Gastroesophageal sphincter (tissue), 4 donors: ENCODE data around the gene KCNC4. TPM values are rescaled to one million over a fixed set of nuclear protein-coding genes. Genes with fewer than 3 reads are reported as not detected.

Experiments
- ATAC-seq: fragments of 150-250 bp; one replicate; pipeline ENCODE4 v1.9.1; 2016; ENCODE audit warnings: mild to moderate bottlenecking, moderate library complexity
- H3K27ac ChIP-seq, 4 donors: fragments of 200-600 bp; sonication (generic) in 3 of 4; 1 replicate in 3 of 4; 2 replicates in 1 of 4; pipeline ENCODE4 v1.5.1; 2016 to 2019
- H3K27me3 ChIP-seq: fragments of 200-600 bp; sonication (generic); one replicate; pipeline ENCODE4 v1.5.1; 2019
- H3K36me3 ChIP-seq, 2 donors: fragments of 200-600 bp; sonication (generic); one replicate each; pipeline ENCODE4 v1.5.1; 2019; ENCODE audit warnings: control low read depth in 1 of 2
- H3K4me1 ChIP-seq, 3 donors: fragments of 200-600 bp; sonication (generic); 1 replicate in 2 of 3; 2 replicates in 1 of 3; pipeline ENCODE4 v1.5.1; 2016 to 2019; ENCODE audit warnings: control low read depth in 2 of 3
- H3K4me3 ChIP-seq, 2 donors: fragments of 200-600 bp; sonication (generic); one replicate each; pipeline ENCODE4 v1.5.1; 2019; ENCODE audit warnings: mild to moderate bottlenecking in 1 of 2, moderate library complexity in 1 of 2
- H3K9me3 ChIP-seq, 3 donors: fragments of 200-600 bp; sonication (generic); one replicate each; pipeline ENCODE4 v1.5.1; 2017 to 2019; ENCODE audit warnings: control low read depth in 2 of 3
- CTCF ChIP-seq, 4 experiments: fragments of 200-600 bp in 2 of 4; fragments of 450-650 bp in 2 of 4; sonication (generic) in 1 of 4; IDR thresholded peaks; one replicate each; pipeline ENCODE4 v1.5.1; 2017 to 2019; ENCODE audit warnings: antibody characterized with exemption in 4 of 4, mild to moderate bottlenecking in 2 of 4, moderate library complexity in 2 of 4
- EP300 ChIP-seq: sonication (generic); formaldehyde crosslinking; IDR thresholded peaks from one replicate; pipeline ENCODE4 v1.6.1; 2017; ENCODE audit warnings: antibody characterized with exemption, mild to moderate bottlenecking
- POLR2A ChIP-seq, 2 donors: fragments of 450-650 bp; IDR thresholded peaks; one replicate each; pipeline ENCODE4 v1.6.1; 2017; ENCODE audit warnings: antibody characterized with exemption in 2 of 2, mild to moderate bottlenecking in 2 of 2, moderate library complexity in 1 of 2
- POLR2AphosphoS5 ChIP-seq: sonication (generic); formaldehyde crosslinking; IDR thresholded peaks from one replicate; pipeline ENCODE4 v1.6.1; 2017; ENCODE audit warnings: antibody characterized with exemption
- WGBS, 2 donors: methylation state at CpG; one replicate each; pipeline ENCODE4 v1.1.5; 2018; ENCODE audit warnings: low coverage in 1 of 2; 5-methylcytosine and 5-hydroxymethylcytosine counted together
- total RNA-seq, 4 donors: library from RNA; depleted of rRNA; stranded (reverse); fragments of >200 nt; gene quantifications; one replicate each; pipeline ENCODE4 v1.1.0, GENCODE V29; 2016

The KCNC4 gene
- total RNA-seq, 4 donors from 2014 or later = 9.0 to 16.0 (median 13.4) TPM

DNA sequence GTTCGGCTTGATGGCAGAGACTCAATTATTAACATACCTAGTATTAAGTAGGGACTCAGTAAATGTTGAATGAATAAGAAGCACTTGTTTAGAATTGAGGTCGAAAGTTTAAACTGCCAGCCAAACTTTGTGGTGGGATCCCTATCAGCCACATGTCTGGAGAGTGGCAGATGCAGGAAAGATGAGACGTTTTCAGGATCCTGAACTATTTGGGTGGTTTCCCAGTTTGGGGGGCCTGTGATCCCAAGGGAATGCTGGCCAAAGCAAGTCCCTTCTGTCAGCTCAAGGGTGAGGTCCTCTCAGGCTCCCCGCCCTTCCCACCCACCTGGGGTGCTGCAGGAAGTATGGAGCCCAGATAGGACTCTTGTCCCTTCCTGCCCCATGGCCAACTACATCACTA, 38.6 kb downstream of the KCNC4 start:
- TF ChIP-seq POLR2A (IDR thresholded peaks at IDR 0.05) = no peak
- no peak for ATAC-seq
- no peaks in the 10 kb centered on the region for H3K27me3 ChIP-seq
- no peaks in the 10 kb centered on the region for H3K36me3 ChIP-seq
- H3K4me1 ChIP-seq = peaks cover 0 to 2% (median 0%) of the 10 kb centered on the region in 3 donors
- H3K9me3 ChIP-seq = no peaks in the 10 kb centered on the region
- no peak overlapping the region for H3K4me3 ChIP-seq
- WGBS, 2 donors = 54 to 84% methylated on average over 3 of the region's 4 CpGs
- H3K27ac ChIP-seq = no peak overlapping the region

DNA sequence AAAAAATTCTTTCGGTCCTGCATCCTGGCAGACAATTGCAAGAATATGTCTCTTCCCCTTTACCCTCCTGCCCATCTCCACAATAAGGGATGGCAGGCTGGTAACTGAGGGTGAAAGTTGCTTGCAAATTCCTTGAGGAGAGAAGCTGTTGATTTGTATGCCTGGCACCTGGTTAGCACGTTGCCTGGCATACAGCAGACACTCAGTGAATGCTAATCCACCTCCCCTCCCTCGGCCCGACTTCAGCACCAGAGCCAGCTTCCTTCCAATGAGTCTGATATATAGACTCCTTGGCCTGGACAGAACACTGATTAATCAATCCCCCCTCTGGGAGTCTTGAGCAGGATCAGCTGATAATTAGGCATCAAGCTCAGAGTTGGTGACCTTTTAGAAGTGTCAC, 39.1 kb downstream of the KCNC4 start:
- 42% methylated on average over 3 of the region's 4 CpGs; no CpG with 5 or more reads in 1 of the 2 donors for WGBS, 2 donors
- Histone ChIP-seq H3K4me1 (no peaks in the 10 kb centered on the region), H3K36me3 (no peaks in the 10 kb centered on the region), H3K4me3 (no peak overlapping the region), H3K9me3 (no peaks in the 10 kb centered on the region), H3K27me3 (no peaks in the 10 kb centered on the region), H3K27ac (no peak overlapping the region)
- TF ChIP-seq EP300 (no peak), CTCF (IDR thresholded peaks at IDR 0.05) (no peak), POLR2AphosphoS5 (no peak), POLR2A (IDR thresholded peaks at IDR 0.05) (no peak)
- ATAC-seq = no peak

DNA sequence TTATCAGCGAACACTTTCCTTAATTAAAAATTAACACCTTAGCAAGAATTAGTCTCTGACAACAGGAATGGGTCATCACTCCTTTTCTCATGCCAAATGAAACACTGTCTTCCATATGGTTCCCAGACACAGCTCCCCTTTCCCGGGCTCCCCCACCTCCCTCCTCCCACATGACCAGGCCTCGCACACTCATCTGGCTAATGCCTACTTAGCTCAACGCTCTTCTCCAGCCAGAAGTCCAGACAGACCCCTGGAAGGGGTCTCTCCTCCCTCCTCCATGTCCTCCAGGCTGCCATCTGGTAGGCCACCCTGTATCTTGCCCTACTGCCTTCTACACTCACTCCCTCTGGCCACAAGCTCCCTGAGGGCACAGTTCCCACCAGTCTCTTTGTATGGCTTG, 39.9 kb downstream of the KCNC4 start:
- Histone ChIP-seq H3K27me3 (no peaks in the 10 kb centered on the region), H3K4me1 (no peaks in the 10 kb centered on the region), H3K27ac (no peak overlapping the region), H3K9me3 (no peaks in the 10 kb centered on the region), H3K4me3 (no peak overlapping the region), H3K36me3 (no peaks in the 10 kb centered on the region)
- ATAC-seq = no peak
- 83 to 90% methylated on average over 2 to 4 of the region's 4 CpGs for WGBS, 2 donors
- TF ChIP-seq POLR2AphosphoS5 (no peak), EP300 (no peak), POLR2A (IDR thresholded peaks at IDR 0.05) (no peak), CTCF (IDR thresholded peaks at IDR 0.05) (no peak)

DNA sequence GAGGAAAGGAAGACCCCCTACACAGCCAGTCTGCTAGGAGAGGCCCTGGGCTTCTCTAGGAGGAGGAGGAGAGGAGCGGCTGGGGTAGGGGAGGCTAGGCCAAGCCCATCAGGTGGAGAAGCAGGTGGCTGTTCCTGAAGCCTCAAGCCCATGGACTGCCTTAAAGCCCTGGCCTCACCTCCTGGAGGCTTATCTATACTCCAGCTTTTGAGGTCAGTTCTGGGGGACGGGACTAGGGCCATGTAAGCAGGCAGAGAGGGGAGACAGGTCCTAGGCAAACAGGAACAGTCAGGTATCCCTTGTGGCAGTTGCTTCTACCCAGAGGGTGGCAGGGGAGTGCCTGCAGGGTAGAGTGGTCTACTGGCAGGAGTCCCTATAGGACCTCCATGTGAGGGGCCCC, 40.6 kb downstream of the KCNC4 start:
- Histone ChIP-seq H3K9me3 (no peaks in the 10 kb centered on the region), H3K4me3 (no peak overlapping the region), H3K27ac (no peak overlapping the region), H3K4me1 (no peaks in the 10 kb centered on the region), H3K36me3 (no peaks in the 10 kb centered on the region), H3K27me3 (no peaks in the 10 kb centered on the region)
- TF ChIP-seq EP300 = no peak
- no peak for TF ChIP-seq POLR2AphosphoS5
- no peak for TF ChIP-seq POLR2A (IDR thresholded peaks at IDR 0.05)
- no peak for ATAC-seq
- 100% methylated on average over 1 of the region's 2 CpGs; no CpG with 5 or more reads in 1 of the 2 donors for WGBS, 2 donors

DNA sequence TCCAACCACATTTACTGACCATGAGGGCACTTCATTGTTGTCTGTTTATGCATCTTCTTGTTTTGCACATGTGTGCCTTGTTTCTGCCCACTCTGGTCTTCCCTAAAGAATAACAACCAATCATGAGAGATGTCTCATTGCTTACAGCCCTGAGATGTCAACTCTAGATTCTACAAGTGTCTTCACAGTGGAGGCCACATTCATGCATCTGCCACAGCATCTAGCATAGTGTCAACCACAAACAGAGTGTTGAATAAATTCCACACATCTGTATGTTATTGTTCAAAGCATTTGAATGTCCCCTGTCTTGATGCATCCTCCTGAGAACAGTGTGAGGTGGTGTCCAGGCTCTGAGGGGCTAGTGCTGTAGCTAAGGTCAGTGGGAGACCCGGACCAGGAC, 43.1 kb downstream of the KCNC4 start:
- WGBS, 2 donors = 67 to 88% methylated on average over 1 of the region's 1 CpG
- Histone ChIP-seq H3K4me1 (no peaks in the 10 kb centered on the region), H3K4me3 (no peak overlapping the region), H3K27ac (no peak overlapping the region), H3K9me3 (no peaks in the 10 kb centered on the region), H3K27me3 (no peaks in the 10 kb centered on the region), H3K36me3 (no peaks in the 10 kb centered on the region)
- ATAC-seq = no peak
- TF ChIP-seq POLR2A (IDR thresholded peaks at IDR 0.05) (no peak), CTCF (IDR thresholded peaks at IDR 0.05) (no peak), POLR2AphosphoS5 (no peak), EP300 (no peak)

DNA sequence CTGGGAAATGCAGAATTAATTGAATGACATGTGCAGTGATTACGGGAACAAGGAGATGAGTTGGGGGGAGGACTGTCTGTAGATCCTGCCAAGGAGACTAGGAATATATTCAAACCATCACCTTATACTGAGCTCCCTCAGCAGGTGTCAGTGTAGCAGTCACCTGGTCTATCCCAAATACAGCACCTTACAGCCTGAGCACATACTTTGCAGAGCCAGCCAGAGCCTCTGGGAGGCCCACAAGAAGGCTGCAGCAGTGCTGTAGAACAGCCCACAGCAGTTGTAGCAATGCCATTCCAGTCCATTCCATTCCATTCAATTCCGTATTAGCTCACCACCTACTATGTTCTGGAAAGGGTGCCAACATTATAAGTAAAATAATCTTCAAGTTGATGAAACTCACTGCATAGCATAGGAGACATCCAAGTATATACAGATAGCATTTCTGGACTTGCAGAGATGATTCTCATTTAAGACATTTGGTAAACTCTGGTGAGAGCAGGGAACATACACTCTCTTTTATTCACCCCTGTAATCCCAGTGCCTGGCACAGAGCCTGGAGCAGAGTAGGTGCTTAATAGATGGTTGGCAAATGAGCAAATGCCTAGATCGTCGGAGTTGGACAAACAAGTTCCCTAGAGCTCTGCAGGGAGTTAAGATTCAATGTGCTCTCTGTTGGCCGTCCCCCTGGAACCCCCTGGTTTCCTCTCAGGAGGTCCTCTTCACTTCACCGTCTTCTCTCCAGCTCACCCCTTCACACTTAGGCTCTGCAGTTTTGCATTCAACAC, 44.7 kb downstream of the KCNC4 start:
- Histone ChIP-seq H3K36me3 (no peaks in the 10 kb centered on the region), H3K4me3 (no peak overlapping the region), H3K27me3 (peaks cover 8% of the 10 kb centered on the region), H3K4me1 (no peaks in the 10 kb centered on the region), H3K27ac (no peak overlapping the region), H3K9me3 (no peaks in the 10 kb centered on the region)
- 62 to 76% methylated on average over 2 to 4 of the region's 6 CpGs for WGBS, 2 donors
- no peak for ATAC-seq
- TF ChIP-seq POLR2AphosphoS5 = no peak
- TF ChIP-seq EP300 = no peak
